ENCODE results near the gene WDPCP.
"Not testable (repeated sequence)": the region's sequence is repeated elsewhere in the genome, so short reads cannot be mapped to it uniquely, and the experiment has no call there.

The WDPCP gene

DNA sequence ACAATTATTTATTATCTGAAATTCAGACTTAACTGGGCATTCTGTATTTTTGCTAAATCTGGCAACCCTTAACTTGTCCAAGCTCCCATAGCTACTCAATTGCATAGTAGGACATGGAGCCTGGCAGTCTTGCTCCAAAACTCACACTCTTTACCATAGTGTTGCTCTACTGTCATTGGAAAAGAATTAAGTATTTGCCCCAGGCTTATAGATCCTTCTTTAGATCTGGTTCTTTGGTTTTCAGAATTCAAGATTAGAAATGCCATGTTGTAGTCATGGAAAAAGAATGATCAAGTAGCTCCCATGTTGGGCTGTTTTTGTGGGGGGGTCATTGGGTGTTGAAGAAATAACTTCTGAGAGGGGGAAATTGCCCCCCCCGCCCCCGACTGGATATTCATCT lies 240.9 kb downstream of the WDPCP start:
- no peak for DNase-seq (ENCODE audit: low read depth)

DNA sequence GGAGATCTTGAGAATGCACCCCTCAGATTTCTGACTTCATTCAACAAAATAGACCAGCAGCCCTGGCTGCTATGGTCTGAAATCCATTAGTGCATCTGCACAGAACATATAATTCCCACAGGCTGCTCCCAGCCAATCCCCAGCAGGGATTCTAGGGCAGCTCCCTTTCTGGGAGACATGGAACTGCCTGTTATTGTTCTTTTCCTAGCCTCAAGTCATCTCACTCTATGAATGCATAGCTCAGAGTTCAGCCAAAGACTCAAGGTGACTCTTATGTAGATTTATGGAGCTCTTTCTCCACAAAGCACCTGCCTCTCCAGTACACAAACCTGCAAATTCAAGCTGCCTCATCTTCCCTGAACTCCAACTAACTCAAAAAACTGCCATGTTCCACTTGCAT lies 241.9 kb downstream of the WDPCP start:
- no peak for DNase-seq (ENCODE audit: low read depth)

DNA sequence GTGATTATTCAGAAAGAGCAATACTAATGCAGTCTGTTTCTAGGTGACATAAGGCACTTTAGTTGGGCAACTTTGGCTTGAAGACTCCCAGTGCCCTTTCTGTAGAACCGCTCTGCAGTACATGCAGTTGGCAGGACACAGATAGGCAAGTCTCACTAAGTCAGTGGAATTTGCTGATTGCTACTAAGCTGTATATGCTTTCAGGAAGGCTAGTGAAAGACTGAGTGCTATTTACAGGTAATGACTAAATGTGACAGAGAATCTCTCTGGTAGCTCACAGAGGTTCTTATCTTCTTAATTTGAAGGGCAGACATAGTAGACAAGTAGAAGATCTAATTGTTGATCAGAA lies 243.0 kb downstream of the WDPCP start:
- no peak for DNase-seq (ENCODE audit: low read depth)

DNA sequence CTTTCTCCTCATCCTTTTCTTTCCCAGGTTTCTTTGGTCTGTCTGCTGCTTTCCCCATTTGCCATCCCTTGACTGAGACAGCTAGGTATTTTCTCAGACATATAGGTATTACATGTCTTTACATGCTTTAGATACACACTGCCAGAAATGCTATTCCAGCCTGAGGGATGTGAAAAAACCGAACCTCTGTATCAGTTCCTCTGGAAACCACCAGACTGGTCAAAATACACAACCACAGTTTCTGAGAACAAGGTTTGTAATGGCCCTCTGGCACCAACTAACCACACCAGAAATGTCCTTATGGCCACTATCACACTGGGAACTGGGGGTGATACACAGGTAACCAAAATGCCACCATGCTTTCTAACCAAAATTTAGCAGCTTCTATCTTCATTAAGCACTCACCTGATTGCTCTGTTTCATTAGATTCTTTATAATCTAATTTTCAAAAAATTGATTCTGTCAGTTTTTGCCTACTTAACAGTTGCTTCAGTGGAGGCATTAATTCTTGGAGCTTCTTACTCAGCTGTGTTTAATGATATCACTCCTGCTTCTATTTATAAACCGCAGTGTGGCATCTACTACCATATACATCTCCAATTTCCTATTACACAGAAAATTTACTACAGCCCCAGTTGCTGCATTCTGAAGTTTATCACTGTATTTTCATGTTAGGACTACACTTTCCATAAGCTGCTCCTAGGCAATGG lies 243.5 kb downstream of the WDPCP start:
- no peak for DNase-seq (ENCODE audit: low read depth)

DNA sequence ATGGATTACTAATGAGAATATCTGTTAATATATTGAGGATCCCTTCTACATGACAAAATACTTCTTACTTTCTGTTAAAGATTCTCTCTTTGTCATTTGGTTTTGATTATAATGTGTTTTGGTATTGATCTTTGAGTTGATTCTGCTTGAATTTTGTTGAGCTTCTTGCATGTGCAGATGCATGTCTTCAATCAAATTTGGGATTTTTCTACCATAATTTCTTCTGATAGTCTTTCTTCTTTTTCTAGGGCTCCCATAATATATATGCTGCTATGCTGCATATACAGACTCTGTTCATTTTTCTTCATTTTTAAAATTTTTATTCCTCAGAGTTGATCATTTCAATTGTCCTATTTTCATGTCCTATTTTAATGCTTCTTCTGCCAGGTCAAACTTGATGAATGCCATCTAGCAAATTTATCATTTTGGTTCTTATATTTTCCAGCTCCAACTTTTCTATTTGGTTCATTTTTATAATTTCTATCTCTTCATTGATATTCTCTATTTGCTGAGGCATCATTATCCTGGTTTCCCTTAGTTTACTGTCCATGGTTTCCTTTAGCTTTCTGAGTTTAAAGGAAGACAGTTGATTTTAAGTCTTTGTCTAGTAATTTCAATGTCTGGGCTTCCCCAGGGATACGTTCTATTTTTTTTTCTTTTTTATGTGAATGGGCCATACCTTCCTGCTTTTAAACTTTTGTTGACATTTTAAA lies 244.7 kb downstream of the WDPCP start:
- no peak for DNase-seq (ENCODE audit: low read depth)

DNA sequence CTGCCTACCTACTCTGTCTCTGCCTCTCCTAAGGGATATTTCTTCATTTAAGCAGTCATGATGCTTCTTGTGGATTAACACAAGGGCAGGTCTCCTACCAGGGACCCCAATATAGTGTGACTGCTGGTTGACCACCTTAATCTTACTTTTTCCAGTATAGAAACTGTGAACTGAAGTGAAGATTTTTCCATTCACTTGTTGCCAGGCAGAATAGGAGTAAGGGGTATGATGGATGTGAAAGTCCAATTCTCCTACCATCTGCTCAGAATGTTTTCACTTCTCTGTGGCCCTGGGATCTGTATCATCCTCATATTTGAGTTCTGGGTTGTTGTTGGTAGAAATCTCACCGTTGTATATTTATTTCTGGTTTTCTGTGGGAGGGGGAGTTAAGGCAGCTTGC lies 247.8 kb downstream of the WDPCP start:
- no peak for DNase-seq (ENCODE audit: low read depth)

- DNase-seq (ENCODE audit: low read depth): no peak
These were observed 253.4 kb downstream of the WDPCP start for GRCh38 chr2:63334910-63335309.

- DNase-seq (ENCODE audit: low read depth): no peak
These were observed 261.8 kb downstream of the WDPCP start for GRCh38 chr2:63326473-63326872.

DNA sequence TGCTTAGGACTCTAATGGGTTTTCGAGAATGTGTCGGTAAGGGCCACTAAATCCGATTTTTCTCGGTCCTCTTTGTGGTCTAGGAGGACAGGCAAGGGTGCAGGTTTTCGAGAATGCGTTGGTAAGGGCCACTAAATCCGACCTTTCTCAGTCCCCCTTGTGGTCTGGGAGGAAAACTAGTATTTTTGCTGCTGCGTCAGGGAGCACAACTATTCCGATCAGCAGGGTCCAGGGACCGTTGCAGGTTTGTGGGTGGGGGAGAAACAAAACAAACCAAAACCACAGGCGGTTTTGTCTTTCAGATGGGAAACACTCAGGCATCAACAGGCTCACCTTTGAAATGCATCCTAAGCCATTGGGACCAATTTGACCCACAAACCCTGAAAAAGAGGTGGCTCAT lies 264.6 kb downstream of the WDPCP start:
- not testable (repeated sequence) for DNase-seq (ENCODE audit: low read depth)

DNA sequence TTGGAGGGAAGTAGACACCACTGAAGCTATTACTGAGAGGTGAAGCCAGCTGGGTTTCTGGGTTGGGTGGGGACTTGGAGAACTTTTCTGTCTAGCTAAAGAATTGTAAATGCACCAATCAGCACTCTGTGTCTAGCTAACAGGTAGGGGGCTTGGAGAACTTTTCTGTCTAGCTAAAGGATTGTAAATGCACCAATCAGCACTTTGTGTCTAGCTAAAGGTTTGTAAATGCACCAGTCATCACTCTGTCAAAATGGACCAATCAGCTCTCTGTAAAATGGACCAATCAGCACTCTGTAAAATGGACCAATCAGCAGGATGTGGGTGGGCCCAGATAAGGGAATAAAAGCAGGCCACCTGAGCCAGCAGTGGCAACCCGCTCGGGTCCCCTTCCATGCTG lies 266.3 kb downstream of the WDPCP start:
- not testable (repeated sequence) for DNase-seq (ENCODE audit: low read depth)

GRCh38 chr2:63320669-63321068 lies 267.6 kb downstream of the WDPCP start:
- no peak for DNase-seq (ENCODE audit: low read depth)

- no peak for DNase-seq (ENCODE audit: low read depth)
These were observed 277.7 kb downstream of the WDPCP start for GRCh38 chr2:63310614-63311013.

DNA sequence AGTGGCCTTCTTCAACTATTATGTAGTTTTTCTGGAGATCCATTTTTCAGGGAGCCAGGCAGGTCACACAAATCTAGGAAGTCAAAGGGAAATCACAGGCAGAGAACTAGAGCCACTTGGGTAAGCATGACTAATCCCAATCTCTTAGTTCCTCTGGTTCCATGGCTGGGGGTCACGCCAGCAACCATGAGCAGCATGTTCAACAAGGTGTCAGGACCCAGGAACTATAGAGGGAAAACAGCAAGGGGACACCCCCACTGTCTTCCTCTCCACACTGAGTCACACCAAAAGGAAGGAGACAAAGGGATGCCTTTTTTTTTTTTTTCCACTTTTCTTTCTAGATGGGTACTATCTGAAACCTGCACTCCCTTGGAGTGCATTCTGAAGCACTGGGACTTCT lies 286.8 kb downstream of the WDPCP start:
- no peak for DNase-seq (ENCODE audit: low read depth)

- DNase-seq (ENCODE audit: low read depth): no peak
These were observed 287.4 kb downstream of the WDPCP start for GRCh38 chr2:63300835-63301234.

GRCh38 chr2:63287956-63288355 lies 300.3 kb downstream of the WDPCP start:
- no peak for DNase-seq (ENCODE audit: low read depth)

GRCh38 chr2:63286520-63286919 lies 301.8 kb downstream of the WDPCP start:
- not testable (repeated sequence) for DNase-seq (ENCODE audit: low read depth)

- DNase-seq (ENCODE audit: low read depth): no peak
These were observed 305.0 kb downstream of the WDPCP start for GRCh38 chr2:63283273-63283672.

DNA sequence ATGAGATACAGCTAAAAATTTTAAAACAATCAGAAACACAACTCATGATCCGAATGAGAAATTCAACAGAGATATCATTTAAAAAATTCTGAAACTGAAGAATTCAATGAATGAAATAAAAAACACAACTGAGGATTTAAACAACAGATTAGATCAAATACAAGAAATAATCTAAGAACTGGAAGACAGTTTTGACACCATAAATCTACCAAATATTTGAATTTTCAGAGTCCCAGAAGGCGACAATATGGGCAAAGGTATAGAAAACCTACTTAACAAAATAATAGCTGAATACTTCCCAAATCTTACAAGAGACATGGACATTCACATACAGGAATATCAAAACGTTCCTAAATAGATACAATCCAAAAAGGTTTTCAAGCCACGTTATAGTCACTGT lies 315.7 kb downstream of the WDPCP start:
- no peak for DNase-seq (ENCODE audit: low read depth)

- DNase-seq (ENCODE audit: low read depth): no peak
These were observed 317.6 kb downstream of the WDPCP start for GRCh38 chr2:63270717-63271116.

GRCh38 chr2:63268946-63269345 lies 319.3 kb downstream of the WDPCP start:
- no peak for DNase-seq (ENCODE audit: low read depth)

- no peak for DNase-seq (ENCODE audit: low read depth)
These were observed 327.1 kb downstream of the WDPCP start for GRCh38 chr2:63261137-63261621.

DNA sequence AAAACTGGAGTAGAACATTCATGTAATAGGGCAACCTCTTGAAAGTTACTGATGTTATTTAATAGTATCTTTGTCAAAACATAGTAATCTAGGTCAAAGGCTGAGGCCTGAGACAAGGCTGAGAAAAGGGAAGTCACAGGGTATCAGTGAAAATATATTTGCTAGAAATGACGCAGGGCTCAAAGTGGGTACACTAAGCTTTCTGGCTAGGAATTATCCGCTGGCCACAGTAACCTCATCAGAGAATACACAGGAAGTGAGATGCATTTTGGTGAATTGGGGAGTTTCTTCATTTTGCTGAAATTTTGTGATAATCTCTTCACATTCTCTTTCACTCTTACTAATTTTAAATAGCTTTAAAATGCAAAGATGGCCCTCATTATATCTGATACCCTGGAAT lies 330.8 kb downstream of the WDPCP start:
- DNase-seq (ENCODE audit: low read depth): no peak

GRCh38 chr2:63249161-63249560 lies 339.1 kb downstream of the WDPCP start:
- no peak for DNase-seq (ENCODE audit: low read depth)

DNA sequence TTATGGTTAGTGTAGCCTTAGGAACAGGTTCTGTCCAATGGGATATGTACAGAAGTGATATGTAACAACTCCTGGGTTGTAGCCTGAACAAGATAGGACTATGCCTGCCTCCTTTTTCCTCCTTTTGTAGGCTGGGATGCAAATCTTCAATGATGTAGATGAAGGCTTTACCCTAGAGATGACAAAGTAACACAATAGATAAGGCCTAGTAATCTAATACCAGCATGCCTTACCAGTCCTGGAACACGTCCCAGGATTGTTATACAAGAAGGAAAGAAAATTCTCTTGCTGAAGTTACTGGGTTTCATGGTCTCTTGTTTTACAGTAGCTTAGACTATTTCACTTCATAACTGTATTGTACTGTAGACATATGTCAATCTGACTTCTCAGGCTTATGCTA lies 345.5 kb downstream of the WDPCP start:
- no peak for DNase-seq (ENCODE audit: low read depth)

All from stimulated activated CD8-positive, alpha-beta memory T cell treated with anti-CD3 and anti-CD28 coated beads, Interleukin-15, amount 100 ng/mL, for 24 hours (primary cell).